H1 (cell line): ENCODE results near the gene CEBPB. TPM values are rescaled to one million over a fixed set of nuclear protein-coding genes. Genes with fewer than 3 reads are reported as not detected.

Experiments used
- ASH2L ChIP-seq: fragments of 200-600, 300-600 bp; sonication (generic); IDR thresholded peaks from one replicate; pipeline ENCODE4 v1.7.1; 2017; ENCODE audit warnings: low read length
- BRCA1 ChIP-seq: IDR thresholded peaks from 2 replicates; pipeline ENCODE4 v1.6.1; 2012; ENCODE audit warnings: low read depth, low read length, improper control_type of control experiment
- CBX5 ChIP-seq: fragments of 300-800, 300-1000 bp; sonication (generic); IDR thresholded peaks from 2 replicates; pipeline ENCODE4 v1.7.1; 2016; ENCODE audit warnings: antibody characterized with exemption, low read length, low read depth
- CBX8 ChIP-seq: fragments of 300-800, 300-1000 bp; sonication (generic); IDR thresholded peaks from 2 replicates; pipeline ENCODE4 v1.7.1; 2016; ENCODE audit warnings: low read depth, low read length, borderline replicate concordance
- CHD1 ChIP-seq: IDR thresholded peaks from 2 replicates; pipeline ENCODE4 v1.6.1; 2012; ENCODE audit warnings: low read depth, low read length, improper control_type of control experiment
- EZH2 ChIP-seq: fragments of 200-600 bp; sonication (generic); IDR thresholded peaks from 2 replicates; pipeline ENCODE4 v1.7.1; 2012; ENCODE audit warnings: low read depth, mild to moderate bottlenecking, moderate library complexity, low read length, inconsistent platforms; ENCODE audit not compliant: severe bottlenecking
- FOSL1 ChIP-seq: IDR thresholded peaks from 2 replicates; pipeline ENCODE4 v1.6.1; 2011; ENCODE audit warnings: mild to moderate bottlenecking, low read depth, low read length, moderate library complexity; ENCODE audit not compliant: insufficient read depth
- GTF2F1 ChIP-seq: IDR thresholded peaks from 2 replicates; pipeline ENCODE4 v1.6.1; 2012; ENCODE audit warnings: low read depth, low read length, improper control_type of control experiment, borderline replicate concordance
- KDM5A ChIP-seq: fragments of 200-600 bp; IDR thresholded peaks from 2 replicates; pipeline ENCODE4 v1.7.1; 2012; ENCODE audit warnings: mild to moderate bottlenecking, low read length, inconsistent platforms, mixed read lengths
- NANOG ChIP-seq: IDR thresholded peaks from 2 replicates; pipeline ENCODE4 v1.6.1; 2011; ENCODE audit warnings: low read length, low read depth, mild to moderate bottlenecking, inconsistent platforms; ENCODE audit not compliant: insufficient read depth, poor library complexity, severe bottlenecking
- PHF8 ChIP-seq: fragments of 200-600 bp; sonication (generic); conservative IDR thresholded peaks from 2 replicates; pipeline ENCODE4 v1.7.1; 2012; ENCODE audit warnings: low read depth, mild to moderate bottlenecking, inconsistent platforms, low read length, moderate library complexity
- POLR2A ChIP-seq, 2 experiments: IDR thresholded peaks; 1 replicate in 1 of 2; 2 replicates in 1 of 2; pipeline ENCODE4 v1.6.1; 2011; ENCODE audit warnings: low read depth in 2 of 2, low read length in 2 of 2, mild to moderate bottlenecking in 2 of 2; ENCODE audit errors: control extremely low read depth in 1 of 2
- POLR2AphosphoS5 ChIP-seq: IDR thresholded peaks from 2 replicates; pipeline ENCODE4 v1.6.1; 2011; ENCODE audit warnings: low read depth, low read length
- POU5F1 ChIP-seq: IDR thresholded peaks from 2 replicates; pipeline ENCODE4 v1.6.1; 2011; ENCODE audit warnings: low read depth, mild to moderate bottlenecking, low read length, moderate library complexity
- RFX5 ChIP-seq: IDR thresholded peaks from 2 replicates; pipeline ENCODE4 v1.6.1; 2011; ENCODE audit warnings: low read depth, low read length, improper control_type of control experiment, borderline replicate concordance
- SAP30 ChIP-seq: fragments of 300-600 bp; sonication (generic); IDR thresholded peaks from 2 replicates; pipeline ENCODE4 v1.7.1; 2012; ENCODE audit warnings: low read length, moderate library complexity, mild to moderate bottlenecking, inconsistent platforms; ENCODE audit not compliant: insufficient read depth, insufficient replicate concordance
- SIRT6 ChIP-seq: IDR thresholded peaks from one replicate; pipeline ENCODE4 v1.7.1; 2012; ENCODE audit warnings: low read length, inconsistent platforms
- TAF7 ChIP-seq: optimal IDR thresholded peaks from 2 replicates; pipeline ENCODE3; 2011; ENCODE audit warnings: low read depth, mild to moderate bottlenecking, inconsistent platforms, low read length, moderate library complexity, borderline replicate concordance
- polyA plus RNA-seq, 7 experiments: library from polyadenylated mRNA; depleted of rRNA in 3 of 7; stranded (reverse) in 5 of 7; unstranded in 2 of 7; fragments of >200 nt in 5 of 7; fragments of 200-250 nt in 2 of 7; gene quantifications; 1 replicate in 5 of 7; 2 replicates in 1 of 7; 4 replicates in 1 of 7; pipeline versions ENCODE4 v1.2.1 to v1.2.3, GENCODE V29; 2011 to 2013; ENCODE audit warnings: missing spikeins in 2 of 7, mixed read lengths in 2 of 7
- total RNA-seq: library from RNA; stranded (reverse); fragmentation: NEBNext Ultra II Directional; extraction: Animal tissue kit (Norgen Biotek cat#: 25700); gene quantifications from 2 replicates; pipeline ENCODE4 v1.2.1, GENCODE V29; 2021
- TF ChIP-seq, protein P1 (sequence below): IDR thresholded peaks from 2 replicates; pipeline ENCODE4 v1.6.1; 2011; ENCODE audit warnings: low read depth, mild to moderate bottlenecking, low read length; ENCODE audit not compliant: insufficient read depth
- TF ChIP-seq, protein P2 (sequence below), 3 experiments: IDR thresholded peaks; 1 replicate in 2 of 3; 2 replicates in 1 of 3; pipeline versions ENCODE4 v1.5.1 to v1.6.1; 2011; ENCODE audit warnings: low read length in 3 of 3, mild to moderate bottlenecking in 3 of 3, inconsistent platforms in 2 of 3, low read depth in 1 of 3, moderate library complexity in 1 of 3; ENCODE audit not compliant: insufficient read depth in 1 of 3; ENCODE audit errors: control extremely low read depth in 1 of 3

CEBPB gene
- total and polyA plus RNA-seq, 2 of the 8 experiments (the other 6 are each of a cell fraction or from before 2014, with no cell fraction given), result 7.1 to 24.1 TPM

DNA sequence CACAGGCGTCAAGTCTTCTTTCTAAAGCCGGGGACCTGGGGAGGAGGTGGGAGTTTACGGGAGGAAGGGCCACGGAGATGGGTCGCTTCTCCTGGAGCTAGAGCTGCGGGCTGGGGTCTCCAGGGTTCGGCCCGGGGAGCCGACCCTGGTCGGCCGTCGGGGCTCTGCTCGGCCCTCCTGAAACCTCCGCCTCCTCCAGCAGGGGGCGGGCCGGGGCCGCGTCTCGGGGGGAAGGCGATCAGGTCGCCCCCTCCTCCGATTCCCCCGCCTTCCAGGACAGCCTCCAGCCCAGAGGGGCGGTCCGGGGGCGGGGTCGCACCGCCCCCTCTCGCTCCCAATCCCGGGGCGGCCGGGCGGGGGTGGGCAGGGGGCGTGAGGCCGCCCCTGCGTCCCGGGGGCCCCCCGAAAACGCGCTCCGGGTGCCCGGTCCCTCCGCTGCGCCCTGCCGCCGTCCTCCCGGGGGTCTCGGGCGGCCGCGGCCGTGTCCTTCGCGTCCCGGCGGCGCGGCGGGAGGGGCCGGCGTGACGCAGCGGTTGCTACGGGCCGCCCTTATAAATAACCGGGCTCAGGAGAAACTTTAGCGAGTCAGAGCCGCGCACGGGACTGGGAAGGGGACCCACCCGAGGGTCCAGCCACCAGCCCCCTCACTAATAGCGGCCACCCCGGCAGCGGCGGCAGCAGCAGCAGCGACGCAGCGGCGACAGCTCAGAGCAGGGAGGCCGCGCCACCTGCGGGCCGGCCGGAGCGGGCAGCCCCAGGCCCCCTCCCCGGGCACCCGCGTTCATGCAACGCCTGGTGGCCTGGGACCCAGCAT, at the start of gene CEBPB (continued):
- TF ChIP-seq NANOG (peak; percentile 22), FOSL1 (no peak), SAP30 (no peak), EZH2 (no peak), POLR2A (IDR thresholded peaks at IDR 0.05; ENCODE audit: control extremely low read depth in 1 of 2, low read depth in 2 of 2, low read length in 2 of 2) (peak; percentile 76 to 77), CBX8 (no peak), CHD1 (no peak), ASH2L (peak; percentile 33), TAF7 (peak; percentile 33), GTF2F1 (no peak), KDM5A (no peak), POU5F1 (no peak), POLR2AphosphoS5 (peak; percentile 55; the same call in 1 of the 2 replicates), CBX5 (no peak), SIRT6 (no peak), PHF8 (peak; percentile 65), RFX5 (peak; percentile 57; the same call in 1 of the 2 replicates), BRCA1 (no peak)
- TF ChIP-seq, protein P1, sequence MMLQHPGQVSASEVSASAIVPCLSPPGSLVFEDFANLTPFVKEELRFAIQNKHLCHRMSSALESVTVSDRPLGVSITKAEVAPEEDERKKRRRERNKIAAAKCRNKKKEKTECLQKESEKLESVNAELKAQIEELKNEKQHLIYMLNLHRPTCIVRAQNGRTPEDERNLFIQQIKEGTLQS, result no peak
- TF ChIP-seq, protein P2, sequence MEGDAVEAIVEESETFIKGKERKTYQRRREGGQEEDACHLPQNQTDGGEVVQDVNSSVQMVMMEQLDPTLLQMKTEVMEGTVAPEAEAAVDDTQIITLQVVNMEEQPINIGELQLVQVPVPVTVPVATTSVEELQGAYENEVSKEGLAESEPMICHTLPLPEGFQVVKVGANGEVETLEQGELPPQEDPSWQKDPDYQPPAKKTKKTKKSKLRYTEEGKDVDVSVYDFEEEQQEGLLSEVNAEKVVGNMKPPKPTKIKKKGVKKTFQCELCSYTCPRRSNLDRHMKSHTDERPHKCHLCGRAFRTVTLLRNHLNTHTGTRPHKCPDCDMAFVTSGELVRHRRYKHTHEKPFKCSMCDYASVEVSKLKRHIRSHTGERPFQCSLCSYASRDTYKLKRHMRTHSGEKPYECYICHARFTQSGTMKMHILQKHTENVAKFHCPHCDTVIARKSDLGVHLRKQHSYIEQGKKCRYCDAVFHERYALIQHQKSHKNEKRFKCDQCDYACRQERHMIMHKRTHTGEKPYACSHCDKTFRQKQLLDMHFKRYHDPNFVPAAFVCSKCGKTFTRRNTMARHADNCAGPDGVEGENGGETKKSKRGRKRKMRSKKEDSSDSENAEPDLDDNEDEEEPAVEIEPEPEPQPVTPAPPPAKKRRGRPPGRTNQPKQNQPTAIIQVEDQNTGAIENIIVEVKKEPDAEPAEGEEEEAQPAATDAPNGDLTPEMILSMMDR (IDR thresholded peaks at IDR 0.05; ENCODE audit: control extremely low read depth in 1 of 3, insufficient read depth in 1 of 3, low read depth in 1 of 3, low read length in 3 of 3), result peak; percentile 66 to 82 (median 73)
